Epithelial cell of esophagus (primary cell): ENCODE results near the gene IL17REL.

Experiments used
- DNase-seq: peaks from one replicate; pipeline ENCODE4 v3.0.0; 2010; ENCODE audit warnings: low read depth
- H3K4me3 ChIP-seq: 2 replicates; pipeline ENCODE4 v1.5.1; 2011; ENCODE audit warnings: mild to moderate bottlenecking, low read length, control low read depth
- TF ChIP-seq, protein P1 (sequence below): IDR thresholded peaks from 2 replicates; pipeline ENCODE4 v1.5.1; 2011; ENCODE audit warnings: low read depth, mild to moderate bottlenecking, low read length, control low read depth, inconsistent platforms; ENCODE audit not compliant: insufficient read depth; ENCODE audit errors: missing control alignments

IL17REL gene

DNA sequence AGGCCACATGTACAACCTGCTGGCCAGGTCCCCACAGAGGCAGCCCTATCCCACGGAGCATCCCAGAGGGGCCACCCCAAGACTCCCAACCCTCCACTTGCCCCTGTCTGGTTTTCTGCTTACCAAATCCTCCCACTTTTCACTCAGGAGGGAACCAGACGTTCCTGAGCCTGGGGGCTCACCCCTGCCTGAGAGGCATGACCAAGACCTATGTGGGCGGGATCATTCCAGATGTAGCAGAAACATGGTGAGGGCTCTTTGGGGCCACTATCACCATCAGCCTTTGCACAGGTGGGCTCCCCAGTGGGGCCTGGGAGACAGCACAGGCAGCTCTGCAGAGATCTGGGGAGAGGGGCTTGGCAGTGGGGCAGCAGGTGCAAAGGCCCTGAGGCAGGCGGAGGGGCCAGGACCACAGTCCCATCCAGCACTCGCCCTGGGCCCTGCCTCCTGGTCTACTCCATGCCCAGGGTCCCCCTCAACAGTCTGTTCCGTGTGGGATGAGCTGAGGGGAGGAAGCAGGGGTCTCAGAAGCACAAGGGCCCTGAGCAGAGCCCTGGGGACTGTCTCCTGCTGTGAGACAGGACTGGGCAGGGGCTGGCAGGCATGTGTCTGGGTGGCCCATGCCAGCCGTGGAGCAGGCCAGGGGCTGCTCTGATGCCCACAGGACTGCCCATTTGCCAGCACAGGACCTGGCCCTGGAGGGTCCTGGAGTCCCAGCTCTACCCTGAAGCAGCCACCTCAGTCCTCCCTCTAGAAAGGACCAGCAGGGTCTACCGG, 42.6 kb downstream of the IL17REL start:
- H3K4me3 ChIP-seq: no peak overlapping the region
- TF ChIP-seq, protein P1, sequence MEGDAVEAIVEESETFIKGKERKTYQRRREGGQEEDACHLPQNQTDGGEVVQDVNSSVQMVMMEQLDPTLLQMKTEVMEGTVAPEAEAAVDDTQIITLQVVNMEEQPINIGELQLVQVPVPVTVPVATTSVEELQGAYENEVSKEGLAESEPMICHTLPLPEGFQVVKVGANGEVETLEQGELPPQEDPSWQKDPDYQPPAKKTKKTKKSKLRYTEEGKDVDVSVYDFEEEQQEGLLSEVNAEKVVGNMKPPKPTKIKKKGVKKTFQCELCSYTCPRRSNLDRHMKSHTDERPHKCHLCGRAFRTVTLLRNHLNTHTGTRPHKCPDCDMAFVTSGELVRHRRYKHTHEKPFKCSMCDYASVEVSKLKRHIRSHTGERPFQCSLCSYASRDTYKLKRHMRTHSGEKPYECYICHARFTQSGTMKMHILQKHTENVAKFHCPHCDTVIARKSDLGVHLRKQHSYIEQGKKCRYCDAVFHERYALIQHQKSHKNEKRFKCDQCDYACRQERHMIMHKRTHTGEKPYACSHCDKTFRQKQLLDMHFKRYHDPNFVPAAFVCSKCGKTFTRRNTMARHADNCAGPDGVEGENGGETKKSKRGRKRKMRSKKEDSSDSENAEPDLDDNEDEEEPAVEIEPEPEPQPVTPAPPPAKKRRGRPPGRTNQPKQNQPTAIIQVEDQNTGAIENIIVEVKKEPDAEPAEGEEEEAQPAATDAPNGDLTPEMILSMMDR: no peak
- DNase-seq: no peak

DNA sequence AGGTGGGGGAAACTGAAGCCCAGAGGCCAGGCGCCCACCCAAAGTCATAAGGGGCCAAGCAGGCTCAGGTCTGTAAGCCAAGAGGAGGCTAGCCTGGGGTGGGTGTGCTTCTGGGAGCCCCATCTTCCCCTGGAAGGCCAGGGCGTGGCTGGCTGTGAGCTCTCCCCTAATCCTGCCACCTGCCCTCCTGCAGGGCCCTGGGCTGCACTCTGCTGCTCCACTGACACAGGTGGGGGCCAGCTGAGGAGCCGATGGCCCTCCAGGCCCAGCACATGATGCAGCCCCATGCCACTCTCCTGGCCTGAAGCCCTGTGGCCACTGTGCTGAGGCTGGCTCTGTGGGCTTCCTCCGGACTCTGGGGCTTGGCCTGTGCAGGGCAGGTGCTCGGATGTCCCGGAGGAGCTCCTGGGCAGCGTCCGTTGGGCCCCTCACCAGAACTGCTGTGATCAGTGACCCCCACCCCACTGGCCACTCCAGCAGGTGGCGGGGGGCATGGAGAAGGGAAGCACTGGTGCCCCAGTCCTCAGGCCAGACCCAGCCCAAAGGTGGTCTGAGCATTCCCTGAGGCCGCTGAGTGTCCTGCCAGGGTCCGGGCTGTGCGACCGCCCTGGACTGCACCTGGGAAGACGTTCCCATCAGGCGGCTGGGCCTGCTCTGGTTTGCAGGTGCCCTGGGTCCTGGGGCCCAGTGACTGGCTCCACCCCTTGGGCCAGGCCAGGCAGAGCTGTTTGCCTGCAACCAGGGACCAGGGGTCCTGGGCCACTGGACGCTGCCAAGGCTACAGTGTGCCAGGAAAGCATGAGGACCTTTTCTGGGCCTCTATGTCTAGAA, 43.5 kb downstream of the IL17REL start:
- no peak overlapping the region for H3K4me3 ChIP-seq
- no peak for DNase-seq
- TF ChIP-seq, protein P1: no peak

DNA sequence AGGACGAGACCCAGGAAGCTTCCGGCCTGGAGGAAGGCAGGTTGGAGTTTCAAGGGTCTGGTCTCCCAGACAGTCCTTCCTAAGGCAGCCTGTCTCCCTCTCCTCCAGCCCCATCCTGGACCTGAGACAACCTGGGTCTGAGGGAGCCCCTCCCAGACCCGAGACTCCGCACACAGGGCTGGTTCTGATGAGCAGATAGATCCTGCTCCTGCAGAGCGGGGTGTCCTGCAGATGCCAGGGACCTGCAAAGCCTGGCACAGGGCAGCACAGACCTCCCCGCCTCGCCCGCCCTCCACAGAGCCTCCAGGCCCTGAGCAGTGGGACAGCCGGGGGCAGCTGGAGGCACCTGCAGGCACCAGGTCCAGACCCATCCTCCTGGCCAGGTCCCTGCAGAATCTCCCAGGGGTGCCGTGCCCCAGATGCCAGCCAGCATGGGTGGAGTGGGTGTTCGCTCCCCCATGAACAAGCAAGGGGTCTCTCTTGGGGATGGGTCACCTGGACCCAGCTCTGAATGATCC, 44.2 kb downstream of the IL17REL start:
- TF ChIP-seq, protein P1: no peak
- no peak overlapping the region for H3K4me3 ChIP-seq
- no peak for DNase-seq

DNA sequence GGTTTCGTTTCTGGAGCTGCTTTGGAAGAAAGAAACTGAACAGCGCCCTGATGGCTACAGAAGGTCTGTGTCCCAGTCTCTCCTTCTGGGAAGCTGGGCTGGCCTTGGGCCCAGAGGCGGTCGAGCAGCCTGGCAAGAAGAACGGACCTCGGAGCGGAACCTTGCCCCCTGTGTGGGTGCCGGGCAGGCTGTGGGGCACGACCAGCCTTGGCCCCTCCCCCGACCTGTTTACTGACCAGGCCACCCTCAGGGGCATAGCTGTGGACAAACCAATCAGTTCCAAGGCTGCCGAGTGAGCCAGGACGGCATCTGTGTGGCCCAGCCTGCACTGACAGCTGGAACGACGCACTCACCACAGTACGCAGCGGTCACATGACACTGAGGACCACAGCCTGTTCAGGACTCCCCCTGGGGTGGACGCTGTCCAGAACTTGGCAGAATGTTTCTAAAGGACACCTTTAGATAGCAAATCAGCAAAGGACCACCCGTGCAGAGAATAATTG, 44.8 kb downstream of the IL17REL start:
- TF ChIP-seq, protein P1: no peak
- H3K4me3 ChIP-seq: no peak overlapping the region
- DNase-seq: no peak

DNA sequence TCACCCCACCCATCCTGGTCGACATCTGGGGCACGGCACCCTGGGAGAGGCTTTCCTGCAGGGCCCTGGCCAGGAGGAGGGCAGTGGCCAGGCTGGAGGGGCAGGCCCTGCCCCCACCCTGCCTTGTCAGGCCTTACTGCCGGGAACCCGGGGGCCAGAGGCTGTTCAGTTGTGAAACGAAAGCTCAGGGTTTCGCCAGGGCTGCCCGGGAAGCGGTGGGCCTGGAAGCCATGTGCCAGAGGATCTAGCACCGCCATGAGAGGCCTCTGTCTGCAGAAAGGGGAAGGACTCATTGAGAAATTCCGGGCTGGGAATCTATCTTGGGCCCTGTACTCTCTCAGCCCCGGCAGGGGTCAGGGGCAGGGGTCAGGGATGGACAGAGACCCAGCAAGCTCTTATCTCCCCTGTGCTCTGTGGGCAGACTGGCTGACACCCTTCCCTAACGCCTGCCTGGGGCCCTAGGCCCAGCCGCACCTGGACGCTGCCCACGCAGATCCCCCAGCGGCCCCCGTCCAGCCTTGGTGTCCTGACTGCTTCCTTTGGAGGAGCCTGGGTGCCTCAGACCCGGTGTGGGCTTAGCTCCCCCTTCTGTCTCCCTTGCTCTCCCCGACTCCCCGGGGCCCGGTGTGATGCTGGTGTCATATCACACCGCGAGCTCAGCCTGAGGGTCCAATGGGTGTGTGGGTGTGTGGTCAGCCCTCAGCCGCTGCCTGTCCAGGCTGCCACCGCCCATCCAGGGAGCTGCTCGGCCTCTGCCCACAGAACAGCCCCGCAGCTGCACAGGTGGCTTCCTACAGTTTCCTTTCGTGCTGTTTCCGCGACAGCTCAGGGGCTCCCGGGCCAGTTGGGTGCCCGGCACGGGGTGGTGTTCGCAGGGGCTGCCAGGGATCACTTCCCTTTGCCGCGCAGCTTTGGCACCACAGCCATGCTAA, 45.5 kb downstream of the IL17REL start:
- TF ChIP-seq, protein P1: no peak
- no peak overlapping the region for H3K4me3 ChIP-seq
- DNase-seq: no peak
